Cardiac ventricle fibroblast (primary cell): ENCODE measurements around the gene GOLGA6L24. TPM values are rescaled to one million over a fixed set of nuclear protein-coding genes. Genes with fewer than 3 reads are reported as not detected.

Experiments
- total RNA-seq: library from RNA; depleted of rRNA; stranded (reverse); fragments of >200 nt; gene quantifications from 2 replicates; pipeline ENCODE4 v1.2.3, GENCODE V29; 2015

The GOLGA6L24 gene
- not detected in 2 replicates for total RNA-seq

GRCh38 chr15:28357984-28358383, at the start of gene GOLGA6L24:
Gene GOLGA6L24, minus strand, starts transcription at chr15:28358084. Its CDS starts 61 bp downstream, at chr15:28358023.

GRCh38 chr15:28378364-28378763, 20.5 kb upstream of the GOLGA6L24 start, which contains the start of gene GOLGA8F:
Gene GOLGA8F, plus strand, starts transcription at chr15:28378664. Its CDS starts 98 bp downstream, at chr15:28378762.

GRCh38 chr15:28322129-28322588, 35.7 kb downstream of the GOLGA6L24 start, which contains the start of gene HERC2:
Gene HERC2, minus strand, starts transcription at chr15:28322179. Its CDS starts 746 bp downstream, at chr15:28321433.

Other genes with a start within 250 kb of the GOLGA6L24 start
- 33.6 and 36.1 TPM in 2 replicates for gene HERC2, start 35.9 kb downstream of the GOLGA6L24 start, total RNA-seq
- not detected in 2 replicates for gene GOLGA8F, start 20.6 kb upstream of the GOLGA6L24 start, total RNA-seq
- gene GOLGA8G, start 174.9 kb upstream of the GOLGA6L24 start, total RNA-seq = not detected in 2 replicates
- gene GOLGA6L25, start 195.5 kb upstream of the GOLGA6L24 start, total RNA-seq = not detected in 2 replicates